HPDE6-E6E7 (cell line): ENCODE data around the gene SCN8A.
"Not testable (repeated sequence)": the region's sequence is repeated elsewhere in the genome, so short reads cannot be mapped to it uniquely, and the experiment has no call there.

Experiments
- DNase-seq: peaks from one replicate; pipeline ENCODE4 v3.0.0; 2011; ENCODE audit warnings: missing footprints; ENCODE audit errors: extremely low spot score

SCN8A gene

GRCh38 chr12:51815571-51815970, 224.5 kb downstream of the SCN8A start:
- DNase-seq, result no peak

- DNase-seq, result no peak
Observed at GRCh38 chr12:51817027-51817953, 226.3 kb downstream of the SCN8A start.

GRCh38 chr12:51818086-51818485, 227.1 kb downstream of the SCN8A start:
- DNase-seq, result no peak

- no peak for DNase-seq
Observed at GRCh38 chr12:51818566-51819300, 227.7 kb downstream of the SCN8A start.

- DNase-seq, result no peak
Observed at GRCh38 chr12:51819736-51820525, 228.9 kb downstream of the SCN8A start.

GRCh38 chr12:51820526-51821439, 229.8 kb downstream of the SCN8A start:
- DNase-seq, result no peak

- DNase-seq, result no peak
Observed at GRCh38 chr12:51821440-51822260, 230.6 kb downstream of the SCN8A start.

GRCh38 chr12:51822261-51822616, 231.2 kb downstream of the SCN8A start:
- no peak for DNase-seq

GRCh38 chr12:51822956-51823355, 231.9 kb downstream of the SCN8A start:
- DNase-seq, result no peak

- DNase-seq, result peak; percentile 56
Observed at GRCh38 chr12:51823875-51824565, 233.0 kb downstream of the SCN8A start.

- DNase-seq, result no peak
Observed at GRCh38 chr12:51825216-51825615, 234.2 kb downstream of the SCN8A start.

- no peak for DNase-seq
Observed at GRCh38 chr12:51826881-51827280, 235.8 kb downstream of the SCN8A start.

- DNase-seq, result peak; percentile 33
Observed at GRCh38 chr12:51827925-51828818, 237.1 kb downstream of the SCN8A start.

GRCh38 chr12:51829011-51829481, 238.0 kb downstream of the SCN8A start:
- DNase-seq, result no peak

- no peak for DNase-seq
Observed at GRCh38 chr12:51829641-51830040, 238.6 kb downstream of the SCN8A start.

GRCh38 chr12:51831817-51832216, 240.8 kb downstream of the SCN8A start:
- not testable (repeated sequence) for DNase-seq

GRCh38 chr12:51832354-51833107, 241.5 kb downstream of the SCN8A start:
- no peak for DNase-seq
